GM19452 (cell line): ENCODE results near the gene NR1I3.

Experiments
- ATAC-seq: cut with Tn5 transposase; IDR thresholded peaks from one replicate; pipeline ENCODE4 v1.9.1; 2021; ENCODE audit not compliant: unreplicated experiment

Gene NR1I3

DNA sequence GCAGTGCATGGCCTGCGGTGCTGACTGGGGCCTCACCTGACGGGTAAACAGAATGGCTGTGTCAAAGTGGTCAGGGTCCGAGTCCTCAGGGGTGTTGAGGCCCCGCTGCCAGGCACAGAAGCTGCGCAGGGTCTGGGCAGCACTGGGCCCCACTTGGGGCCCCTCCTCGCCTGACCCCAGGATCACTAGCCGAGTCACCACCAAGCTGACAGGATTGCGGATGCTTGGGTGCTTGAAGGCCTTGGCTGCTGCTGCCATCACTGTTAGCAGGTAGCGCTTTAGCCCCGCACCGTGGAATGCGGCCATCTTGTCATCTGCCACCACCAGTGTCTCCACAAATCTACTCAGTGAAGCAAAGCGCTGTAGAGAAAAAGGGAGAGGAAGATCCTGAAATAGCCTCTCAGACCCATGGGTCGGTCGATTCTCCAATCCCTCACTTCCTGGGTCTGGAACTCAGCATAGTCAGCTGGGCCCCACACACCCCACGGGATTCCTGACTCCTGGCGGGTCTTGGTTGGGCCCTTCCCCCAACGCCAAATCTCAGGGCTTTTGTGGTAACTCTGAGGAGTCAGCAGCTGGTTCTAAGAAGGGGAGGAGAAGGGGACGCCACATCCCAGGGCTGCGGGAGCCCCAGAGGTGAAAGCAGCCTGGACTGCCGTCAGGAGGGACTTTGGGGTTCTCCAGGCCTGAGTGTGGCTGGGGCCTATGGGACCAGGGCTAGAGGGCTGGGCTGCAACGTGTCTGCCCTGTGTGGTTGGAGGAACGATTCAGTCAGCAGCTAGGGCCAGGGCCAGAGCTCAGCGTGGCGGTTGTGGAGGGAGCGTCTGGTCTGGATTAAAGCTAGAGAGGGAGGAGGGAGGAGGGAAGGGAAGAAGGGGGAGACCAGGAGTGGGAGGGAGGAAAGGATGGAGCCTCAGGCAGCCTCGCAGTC, 41.2 kb downstream of the NR1I3 start:
- no peak for ATAC-seq

DNA sequence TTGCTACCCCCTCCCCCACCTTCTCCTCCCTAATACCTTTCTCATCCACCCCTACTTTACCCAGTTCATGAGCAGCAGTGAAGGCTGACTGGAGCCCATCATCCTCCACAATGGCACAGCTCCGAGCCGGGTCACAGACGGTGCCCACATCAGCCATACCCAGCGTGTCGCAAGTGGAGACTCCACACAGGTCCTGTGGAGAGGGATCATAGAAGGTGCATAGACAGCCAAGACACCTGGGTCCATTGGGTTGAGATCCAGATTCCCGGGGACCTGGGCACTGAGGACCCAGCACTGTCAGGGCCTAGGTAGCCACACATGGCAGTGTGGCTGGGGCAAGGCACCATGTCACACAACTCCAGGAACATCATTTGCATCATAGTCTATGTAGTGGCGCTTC, 41.9 kb downstream of the NR1I3 start:
- ATAC-seq = no peak

DNA sequence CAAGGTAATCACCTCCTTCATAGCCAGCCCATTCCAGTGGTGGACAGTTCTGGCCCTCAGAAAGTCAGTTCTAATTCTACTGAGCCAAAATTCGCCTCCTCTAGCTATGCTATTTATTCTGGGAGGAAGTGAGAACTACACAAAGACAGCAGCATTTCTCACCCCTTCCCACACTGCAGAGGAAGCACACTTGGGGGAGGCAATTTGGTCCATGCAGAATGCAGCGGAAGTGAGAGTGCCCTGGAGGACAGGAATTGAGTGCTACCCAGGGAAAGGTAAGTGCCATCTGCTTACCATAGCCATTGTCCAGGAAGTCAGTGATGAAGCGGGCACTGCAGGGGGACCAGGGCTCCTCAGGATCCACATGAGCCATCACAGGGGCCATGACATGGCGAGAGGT, 42.8 kb downstream of the NR1I3 start:
- no peak for ATAC-seq

DNA sequence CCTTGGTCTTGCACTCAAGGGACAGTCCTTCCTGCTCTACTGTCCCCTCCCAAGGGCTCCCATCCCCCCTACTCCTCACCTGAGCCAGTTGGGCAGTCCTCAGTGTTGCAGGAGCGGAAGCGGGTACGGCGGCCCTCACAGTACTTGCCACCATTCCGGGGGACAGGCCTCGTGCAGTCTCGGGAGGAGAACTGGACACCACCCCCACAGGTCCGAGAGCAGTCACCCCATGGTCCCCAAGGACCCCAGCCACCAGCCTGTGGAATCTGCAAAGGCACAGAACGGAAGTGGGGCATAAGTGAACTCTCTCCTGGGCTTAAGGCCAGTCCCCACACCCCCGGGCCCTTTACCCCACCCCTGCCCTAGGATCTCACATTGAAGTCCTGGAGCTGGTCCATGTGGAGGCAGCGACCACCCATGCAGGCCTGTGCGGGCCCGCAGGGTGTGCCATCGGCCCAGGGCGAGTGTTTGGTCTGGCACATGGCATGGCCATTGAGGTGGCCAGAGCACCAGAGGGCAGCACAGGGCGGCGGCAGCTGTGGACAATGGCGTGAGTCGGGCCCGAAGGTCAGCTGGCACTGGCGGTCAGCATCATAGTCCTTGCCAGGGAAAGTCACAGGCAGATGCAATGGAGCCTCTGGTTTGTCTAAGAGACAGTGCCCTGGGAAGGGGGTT, 44.3 kb downstream of the NR1I3 start:
- ATAC-seq = no peak

DNA sequence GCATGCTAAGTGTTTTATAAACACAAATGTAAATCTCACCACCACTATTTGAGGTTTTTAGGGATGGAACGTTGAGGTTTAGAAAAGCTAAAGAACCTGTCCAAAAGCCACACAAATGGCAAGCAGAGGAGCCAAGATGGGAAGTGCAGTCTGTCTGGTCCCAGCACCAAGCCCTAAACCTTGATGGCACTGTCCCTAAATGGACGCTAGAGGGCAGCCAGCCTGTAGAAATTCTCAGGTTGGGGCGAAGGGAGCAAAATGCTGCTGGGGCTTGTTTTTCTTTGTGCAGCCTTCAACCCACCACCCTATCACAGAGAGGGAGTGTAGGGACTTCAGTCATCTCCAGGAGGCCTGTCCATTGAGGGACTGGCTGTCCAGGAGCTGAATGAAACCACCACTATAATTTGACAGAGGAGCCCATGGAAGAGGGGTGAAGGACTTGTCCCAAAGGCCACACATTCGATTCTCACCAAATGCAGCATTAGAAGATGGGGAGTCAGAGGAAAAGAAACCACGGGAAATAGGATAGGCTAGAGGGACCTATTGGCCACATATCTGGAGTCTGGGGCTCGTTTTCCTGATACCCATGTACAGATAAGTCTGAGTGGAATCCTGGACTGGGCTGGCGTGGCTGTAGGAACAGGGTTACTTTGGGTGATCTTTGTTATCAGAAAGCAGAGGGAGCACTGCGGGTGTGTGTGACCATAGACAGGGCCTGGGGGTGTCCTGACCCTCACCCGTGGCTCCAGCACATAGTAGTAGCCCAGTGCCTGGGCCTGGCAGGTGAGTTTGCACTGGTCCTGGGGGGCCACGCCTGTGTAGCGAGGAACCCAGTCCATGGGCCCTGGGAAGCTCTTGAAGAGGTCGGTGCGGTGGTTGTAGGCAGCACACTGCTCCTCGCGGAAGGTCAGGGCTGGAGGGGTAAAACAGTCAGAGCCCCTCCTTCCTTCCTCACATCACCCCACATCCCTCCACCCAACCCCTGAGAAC, 45.2 kb downstream of the NR1I3 start:
- ATAC-seq = peak; percentile 57

DNA sequence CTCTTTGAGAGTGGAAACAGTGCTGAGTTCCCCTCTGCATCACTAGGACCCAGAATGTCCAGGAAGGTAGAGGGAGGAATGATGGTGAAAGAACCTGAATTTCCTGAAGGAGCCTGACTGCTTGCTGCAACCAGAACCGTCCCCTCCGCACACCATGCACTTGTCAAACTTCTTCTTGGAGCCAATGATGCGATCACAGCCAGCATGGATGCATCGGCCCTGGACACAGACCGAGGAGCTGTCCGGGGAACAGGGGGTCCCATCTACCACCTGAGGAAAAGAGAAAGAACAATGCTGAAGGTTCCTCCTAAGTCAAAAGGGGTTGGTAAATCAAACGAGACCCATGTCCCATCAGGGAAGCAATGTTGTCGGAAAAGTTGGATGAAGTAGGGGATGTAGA, 46.0 kb downstream of the NR1I3 start:
- no peak for ATAC-seq

DNA sequence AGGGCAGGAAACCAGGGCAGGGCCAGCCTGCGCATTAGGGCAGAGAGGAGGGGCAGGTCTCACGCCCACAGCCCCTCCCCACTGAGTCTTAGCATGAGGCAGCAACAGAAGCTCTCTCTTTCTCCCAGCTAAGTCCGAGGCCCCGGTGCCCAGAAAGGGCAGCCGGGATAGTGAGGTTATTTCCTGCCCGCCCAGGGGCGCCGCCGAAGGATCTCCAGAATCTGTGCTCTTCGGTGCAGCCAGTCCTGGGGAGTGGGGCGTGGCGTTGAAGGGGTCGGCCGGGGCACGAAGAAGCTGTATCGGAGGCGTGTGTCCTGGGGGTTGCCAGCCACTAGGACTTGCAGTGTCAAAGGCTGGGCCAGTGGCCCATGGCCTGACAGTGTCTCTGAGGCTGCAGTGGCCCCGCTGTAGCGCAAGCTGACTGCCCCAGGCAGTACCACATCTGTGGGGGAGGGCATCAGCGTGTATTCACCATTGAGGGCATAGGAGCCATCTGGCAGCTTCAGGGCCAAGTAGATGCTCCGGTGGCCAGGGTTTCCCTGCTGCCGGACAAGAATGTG, 47.0 kb downstream of the NR1I3 start:
- ATAC-seq = no peak

DNA sequence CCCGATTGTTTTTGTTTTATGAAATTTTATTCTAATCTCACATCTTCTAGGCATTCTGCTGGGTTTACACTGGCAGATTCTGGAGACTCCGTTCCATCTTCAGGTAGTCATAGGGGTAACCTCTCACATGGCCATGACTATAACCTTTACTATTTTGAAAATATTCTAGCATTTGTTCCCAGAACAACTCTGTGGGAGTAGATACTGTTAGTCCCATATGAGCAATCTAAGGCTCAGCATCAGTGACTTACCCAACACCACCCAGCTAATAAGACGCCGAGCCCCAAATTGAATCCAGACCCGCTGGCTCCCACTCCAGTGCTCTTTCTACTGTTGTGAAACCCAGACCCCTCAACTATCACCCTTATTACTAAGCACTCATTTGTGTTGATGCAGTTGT, 49.0 kb downstream of the NR1I3 start:
- no peak for ATAC-seq

DNA sequence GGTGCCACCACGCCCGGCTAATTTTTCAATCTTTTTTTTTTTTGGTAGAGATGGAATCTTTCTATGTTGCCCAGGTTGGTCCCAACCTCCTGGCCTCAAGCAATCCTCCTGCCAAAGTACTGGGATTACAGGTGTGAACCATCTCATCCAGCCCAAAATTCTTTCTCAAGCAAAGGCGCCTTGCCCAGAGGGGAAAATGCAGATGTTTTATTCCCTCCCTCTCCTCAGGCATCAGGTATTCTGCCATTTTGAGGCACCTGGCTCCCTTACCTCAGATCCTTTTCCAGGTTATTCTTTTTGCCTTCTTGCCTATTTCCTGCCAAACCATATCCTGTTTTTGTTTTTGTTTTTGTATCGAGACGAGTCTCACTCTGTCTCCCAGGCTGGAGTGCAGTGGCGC, 49.6 kb downstream of the NR1I3 start:
- no peak for ATAC-seq

DNA sequence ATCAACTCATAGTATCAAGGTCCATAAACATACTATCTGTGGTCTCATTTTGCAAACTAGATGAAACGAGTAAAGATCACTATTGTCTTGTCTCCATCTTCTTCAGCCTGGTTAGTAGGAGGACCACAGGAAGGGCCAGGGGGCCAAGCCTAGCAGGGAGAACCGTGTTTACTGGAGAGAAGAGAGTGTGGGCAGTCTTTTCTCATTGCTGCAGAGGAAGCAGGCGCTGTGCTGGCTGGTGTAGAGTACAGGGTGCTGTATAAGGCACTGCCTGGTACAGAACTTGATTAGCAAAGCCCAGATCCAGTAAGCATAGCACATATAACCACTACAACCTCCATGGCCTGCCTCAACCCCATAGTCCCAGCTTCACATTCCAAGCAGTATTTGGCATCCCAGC, 50.7 kb downstream of the NR1I3 start:
- ATAC-seq = no peak

DNA sequence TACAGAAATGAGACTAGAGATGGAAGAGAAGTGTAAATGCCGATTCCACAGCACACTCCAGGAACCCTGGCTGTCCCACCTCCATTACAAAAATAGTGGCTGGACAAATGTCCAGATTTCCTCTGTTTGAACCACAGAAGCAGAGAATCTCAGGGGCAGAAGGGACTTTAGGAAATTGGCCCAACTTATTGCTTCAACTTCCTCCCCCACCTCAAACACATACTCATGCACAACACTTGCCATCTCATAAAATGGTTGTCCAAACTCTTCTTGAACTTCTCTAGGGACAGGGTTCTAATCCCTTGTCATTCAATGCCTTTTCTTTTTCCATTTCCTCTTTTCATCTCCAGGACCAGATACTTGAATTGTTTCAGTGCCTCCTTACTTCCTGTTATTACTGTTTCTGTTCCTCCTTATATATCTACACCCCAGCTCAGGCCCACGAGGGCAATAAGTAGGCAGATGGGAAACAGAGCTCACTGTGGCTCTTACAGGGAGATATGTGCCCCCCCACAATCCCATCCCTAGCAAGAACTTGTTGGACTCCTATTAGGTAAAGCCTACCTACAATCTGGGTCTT, 52.2 kb downstream of the NR1I3 start:
- peak; percentile 13 for ATAC-seq

DNA sequence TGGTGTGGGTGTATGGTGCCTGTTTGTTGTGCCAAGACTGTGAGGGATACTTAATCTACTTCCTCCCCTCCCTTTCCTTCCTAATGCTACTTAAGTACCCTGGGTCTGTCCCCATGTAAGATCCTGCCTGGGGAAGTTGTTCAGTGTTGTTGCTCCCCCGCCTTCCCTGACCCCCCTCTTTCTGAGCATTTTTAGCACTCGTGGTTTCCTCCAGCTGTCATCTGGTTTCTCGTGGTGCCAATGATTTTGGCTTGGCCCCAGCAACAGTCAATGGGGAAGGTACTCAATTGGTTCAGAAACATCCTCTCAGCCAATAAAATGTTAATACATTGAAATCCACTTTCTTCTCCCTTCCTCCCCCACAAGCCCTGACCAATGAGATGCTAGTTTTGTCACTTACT, 52.7 kb downstream of the NR1I3 start:
- ATAC-seq = peak; percentile 55

DNA sequence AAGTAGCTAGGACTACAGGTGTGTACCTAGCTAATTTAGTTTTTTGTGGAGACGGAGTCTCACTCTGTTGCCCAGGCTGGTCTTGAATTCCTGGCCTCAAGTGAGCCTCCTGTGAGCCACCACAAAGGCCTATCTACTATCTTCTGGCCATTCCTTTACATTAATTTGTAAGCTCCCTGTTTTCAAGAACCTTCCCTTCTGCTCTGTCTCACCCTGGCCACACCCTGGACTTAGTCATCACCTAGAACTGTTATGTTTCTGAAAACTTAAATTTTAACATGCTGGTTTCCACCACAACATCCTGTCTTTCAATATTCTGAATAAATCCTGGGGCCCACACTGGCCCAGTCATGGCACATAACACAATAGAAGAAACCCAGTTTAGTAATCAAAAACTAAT, 55.8 kb downstream of the NR1I3 start:
- no peak for ATAC-seq

DNA sequence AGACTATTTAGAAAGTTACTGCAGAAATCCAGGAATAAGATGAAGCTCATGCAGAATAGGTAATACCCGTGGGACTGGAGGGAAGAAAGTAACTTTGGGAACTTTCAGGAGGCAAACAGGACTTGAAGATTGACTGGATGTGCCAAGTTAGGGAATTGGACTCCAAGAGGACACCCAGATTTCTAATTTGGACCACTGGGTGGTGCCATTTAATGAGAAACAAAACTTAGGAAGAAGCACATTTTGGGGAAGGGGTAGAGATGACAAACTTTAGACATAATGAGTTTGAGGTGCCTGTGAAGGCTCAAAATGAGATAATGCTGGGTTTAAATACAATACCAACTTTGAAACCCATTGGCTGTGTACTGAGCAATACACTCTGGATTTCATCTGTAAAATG, 57.4 kb downstream of the NR1I3 start:
- no peak for ATAC-seq

DNA sequence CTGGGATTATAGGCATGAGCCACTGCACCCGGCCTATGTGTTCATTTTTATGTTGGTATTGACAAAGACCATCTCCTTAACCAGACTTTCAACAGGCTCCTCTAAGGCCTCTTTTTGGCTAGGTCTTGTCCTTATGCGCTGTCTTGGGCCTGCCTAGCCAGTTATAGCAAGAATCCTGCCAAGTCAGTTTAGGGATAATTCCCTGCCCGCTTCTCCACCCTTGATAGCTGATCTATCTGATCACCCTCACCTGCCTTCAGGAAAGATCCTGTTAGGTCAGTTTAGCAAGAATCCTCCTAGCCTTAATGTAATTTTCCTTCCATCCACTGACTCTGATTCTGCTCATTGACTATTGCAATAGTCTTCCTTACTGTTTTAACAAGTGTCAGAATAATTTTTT, 58.3 kb downstream of the NR1I3 start:
- ATAC-seq = no peak
